Right atrium auricular region (tissue), 2 donors: ENCODE results near the gene ZNF275. TPM values are rescaled to one million over a fixed set of nuclear protein-coding genes. Genes with fewer than 3 reads are reported as not detected.
"Not testable (repeated sequence)": the region's sequence is repeated elsewhere in the genome, so short reads cannot be mapped to it uniquely, and the experiment has no call there.

Source experiments
- DNase-seq: peaks from one replicate; pipeline ENCODE4 v3.0.0-alpha.2; 2019; ENCODE audit warnings: low spot score
- H3K27ac ChIP-seq, 2 donors: fragments of 200-600 bp; sonication (generic); 1 replicate in 1 of 2; 2 replicates in 1 of 2; pipeline ENCODE4 v1.5.1; 2016 to 2019
- H3K27me3 ChIP-seq, 2 donors: fragments of 200-600 bp; sonication (generic); one replicate each; pipeline versions ENCODE4 v1.5.1 to v1.6.0; 2017 to 2019
- H3K36me3 ChIP-seq: fragments of 200-600 bp; sonication (generic); one replicate; pipeline ENCODE4 v1.5.1; 2016
- H3K4me1 ChIP-seq, 2 donors: fragments of 200-600 bp; sonication (generic); one replicate each; pipeline versions ENCODE4 v1.5.1 to v1.6.0; 2017 to 2019
- H3K4me3 ChIP-seq, 2 donors: fragments of 200-600 bp; sonication (generic); 1 replicate in 1 of 2; 2 replicates in 1 of 2; pipeline ENCODE4 v1.5.1; 2017 to 2019; ENCODE audit warnings: mild to moderate bottlenecking in 1 of 2, moderate library complexity in 1 of 2
- H3K9me3 ChIP-seq, 2 donors: fragments of 200-600 bp; sonication (generic); one replicate each; pipeline ENCODE4 v1.5.1; 2019
- CTCF ChIP-seq, 2 donors: fragments of 200-600 bp; sonication (generic); IDR thresholded peaks; one replicate each; pipeline ENCODE4 v1.5.1; 2019; ENCODE audit warnings: antibody characterized with exemption in 2 of 2
- total RNA-seq, 2 donors: library from RNA; depleted of rRNA; stranded (reverse); fragments of >200 nt; gene quantifications; one replicate each; pipeline ENCODE4 v1.1.0, GENCODE V29; 2016

The ZNF275 gene
- total RNA-seq, 2 donors from 2014 or later = 5.9 to 7.2 TPM

DNA sequence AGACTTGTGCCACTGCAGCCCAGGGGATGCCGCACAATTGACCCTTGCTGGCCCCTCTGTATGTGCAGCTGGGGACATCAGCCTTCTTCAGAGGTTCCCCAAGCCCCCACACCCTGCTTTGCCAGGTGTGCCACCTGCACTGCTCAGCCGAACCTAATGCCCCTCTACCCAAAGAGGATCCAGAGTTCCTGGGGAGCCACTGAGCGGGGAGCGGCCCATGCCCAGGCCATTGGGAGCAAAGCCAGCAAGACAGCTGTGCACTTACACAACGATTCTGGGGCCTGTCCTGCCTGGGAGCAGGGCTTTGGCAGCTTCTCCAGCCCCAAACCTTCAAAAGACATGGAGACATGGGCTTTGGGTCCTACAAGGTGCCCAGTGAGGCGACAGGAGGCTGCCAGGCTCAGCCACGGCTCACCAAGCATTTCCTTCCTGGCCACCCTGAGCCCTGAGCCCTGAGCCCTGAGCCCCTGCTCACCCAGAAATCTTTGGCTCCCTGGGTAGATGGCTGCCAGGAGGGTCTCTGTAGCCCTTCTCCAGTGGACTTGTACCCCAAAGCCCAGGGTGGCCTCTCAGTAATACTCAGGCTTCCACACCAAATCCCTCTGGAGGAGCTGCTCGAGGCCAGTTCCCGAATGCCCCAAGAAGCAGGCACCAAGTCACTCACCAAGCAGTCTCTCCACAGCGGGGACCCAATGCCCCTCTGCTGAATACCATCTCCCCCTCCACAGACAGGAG is 54.2 kb downstream of the ZNF275 start:
- Histone ChIP-seq H3K36me3 (no peaks in the 10 kb centered on the region), H3K27ac (no peak overlapping the region), H3K4me3 (no peak overlapping the region), H3K4me1 (no peaks in the 10 kb centered on the region), H3K9me3 (no peaks in the 10 kb centered on the region), H3K27me3 (no peaks in the 10 kb centered on the region)
- no peak for TF ChIP-seq CTCF (IDR thresholded peaks at IDR 0.05)
- no peak for DNase-seq

DNA sequence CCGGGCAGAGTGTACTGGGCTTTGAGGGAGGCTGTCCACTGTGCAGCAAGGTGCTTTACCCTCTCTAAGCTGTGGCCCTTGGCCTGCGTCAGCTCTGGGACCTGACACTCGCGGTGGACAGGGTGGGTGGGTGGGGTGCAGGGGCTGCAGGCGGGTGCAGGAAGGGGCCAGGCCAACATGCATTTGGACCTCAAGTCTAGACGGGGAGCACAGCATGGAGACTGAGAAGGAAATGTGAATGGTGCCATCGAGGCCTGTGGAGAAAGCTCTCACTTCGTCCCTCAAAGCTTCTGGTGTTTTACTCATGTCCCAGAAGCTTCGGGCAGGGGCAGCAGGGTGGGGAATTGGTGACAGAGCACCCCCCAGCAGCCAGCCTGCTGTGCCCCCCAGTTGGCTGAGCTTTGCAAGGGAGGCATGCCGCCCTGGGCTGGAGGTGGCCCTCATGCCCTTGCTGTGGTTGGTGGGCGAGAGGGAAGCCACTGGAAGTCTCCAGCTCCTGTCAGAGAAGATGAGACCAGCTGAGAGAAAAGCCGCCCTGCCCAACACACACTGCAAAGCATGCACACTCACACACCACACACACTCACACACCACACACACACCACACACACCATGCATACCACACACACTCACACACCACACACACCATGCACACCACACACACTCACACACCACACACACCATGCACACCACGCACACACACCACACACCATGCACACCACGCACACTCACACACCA is 54.9 kb downstream of the ZNF275 start:
- H3K4me1 ChIP-seq = no peaks in the 10 kb centered on the region
- no peaks in the 10 kb centered on the region for H3K27me3 ChIP-seq
- H3K36me3 ChIP-seq = no peaks in the 10 kb centered on the region
- H3K4me3 ChIP-seq = no peak overlapping the region
- DNase-seq = no peak
- H3K9me3 ChIP-seq = no peaks in the 10 kb centered on the region
- TF ChIP-seq CTCF (IDR thresholded peaks at IDR 0.05) = no peak
- H3K27ac ChIP-seq = no peak overlapping the region

GRCh38 chrX:153389460-153389768 is 55.5 kb downstream of the ZNF275 start:
- H3K4me3 ChIP-seq, H3K4me1 ChIP-seq, H3K27me3 ChIP-seq, H3K27ac ChIP-seq, DNase-seq, H3K9me3 ChIP-seq, H3K36me3 ChIP-seq: not testable (repeated sequence)

GRCh38 chrX:153392642-153393321 is 58.8 kb downstream of the ZNF275 start:
- Histone ChIP-seq H3K4me3 (no peak overlapping the region), H3K9me3 (no peaks in the 10 kb centered on the region), H3K36me3 (no peaks in the 10 kb centered on the region), H3K27ac (no peak overlapping the region), H3K4me1 (no peaks in the 10 kb centered on the region), H3K27me3 (no peaks in the 10 kb centered on the region)
- TF ChIP-seq CTCF (IDR thresholded peaks at IDR 0.05) = no peak
- no peak for DNase-seq

GRCh38 chrX:153394612-153395011 is 60.7 kb downstream of the ZNF275 start:
- DNase-seq = no peak

More at GRCh38 chrX:153394612-153395011, 60.7 kb downstream of the ZNF275 start:
- Histone ChIP-seq H3K4me3 (no peak overlapping the region), H3K36me3 (no peaks in the 10 kb centered on the region), H3K27ac (no peak overlapping the region), H3K9me3 (no peaks in the 10 kb centered on the region), H3K27me3 (no peaks in the 10 kb centered on the region), H3K4me1 (no peaks in the 10 kb centered on the region)
- TF ChIP-seq CTCF (IDR thresholded peaks at IDR 0.05) = no peak
